Femur (tissue), 1 donor: ENCODE measurements around the gene ACSL1.
"Not testable (repeated sequence)": the region's sequence is repeated elsewhere in the genome, so short reads cannot be mapped to it uniquely, and the experiment has no call there.

Source experiments
- DNase-seq: peaks from one replicate; pipeline ENCODE4 v3.0.0-alpha.2; 2017

ACSL1 gene

GRCh38 chr4:184839075-184839399 is 13.3 kb upstream of the ACSL1 start:
- DNase-seq, result not testable (repeated sequence)

- no peak for DNase-seq
Observed at GRCh38 chr4:184838249-184839074, 12.7 kb upstream of the ACSL1 start.

- DNase-seq, result no peak
Observed at GRCh38 chr4:184836613-184837012, 10.8 kb upstream of the ACSL1 start.

- no peak for DNase-seq
Observed at GRCh38 chr4:184833046-184833838, 7.5 kb upstream of the ACSL1 start.

GRCh38 chr4:184831153-184831552 is 5.4 kb upstream of the ACSL1 start:
- DNase-seq, result no peak

- no peak for DNase-seq
Observed at GRCh38 chr4:184826691-184827270, 1.0 kb upstream of the ACSL1 start.

GRCh38 chr4:184825141-184825895 is 450 bp downstream of the ACSL1 start:
- DNase-seq, result no peak

- DNase-seq, result no peak
Observed at GRCh38 chr4:184824776-184825084, 1.0 kb downstream of the ACSL1 start.

GRCh38 chr4:184824081-184824775 is 1.5 kb downstream of the ACSL1 start:
- DNase-seq, result no peak

GRCh38 chr4:184823014-184823413 is 2.8 kb downstream of the ACSL1 start:
- DNase-seq, result no peak

- DNase-seq, result no peak
Observed at GRCh38 chr4:184822356-184822755, 3.4 kb downstream of the ACSL1 start.

GRCh38 chr4:184821242-184821641 is 4.5 kb downstream of the ACSL1 start:
- DNase-seq, result no peak

- no peak for DNase-seq
Observed at GRCh38 chr4:184819786-184820185, 6.0 kb downstream of the ACSL1 start.

- DNase-seq, result no peak
Observed at GRCh38 chr4:184818216-184818564, 7.6 kb downstream of the ACSL1 start.

GRCh38 chr4:184817494-184818215 is 8.1 kb downstream of the ACSL1 start:
- no peak for DNase-seq

- DNase-seq, result no peak
Observed at GRCh38 chr4:184816962-184817361, 8.8 kb downstream of the ACSL1 start.

GRCh38 chr4:184815046-184815877 is 10.5 kb downstream of the ACSL1 start:
- DNase-seq, result peak; percentile 75

- no peak for DNase-seq
Observed at GRCh38 chr4:184814686-184815045, 11.1 kb downstream of the ACSL1 start.

- DNase-seq, result no peak
Observed at GRCh38 chr4:184812651-184813181, 13.1 kb downstream of the ACSL1 start.

- no peak for DNase-seq
Observed at GRCh38 chr4:184812199-184812542, 13.6 kb downstream of the ACSL1 start.
